ENCODE data around the gene FGF19.
"Not testable (repeated sequence)": the region's sequence is repeated elsewhere in the genome, so short reads cannot be mapped to it uniquely, and the experiment has no call there.

The FGF19 gene

GRCh38 chr11:69716891-69717747, 13.3 kb upstream of the FGF19 start:
- no peak for DNase-seq

- DNase-seq: no peak
Measured at GRCh38 chr11:69716099-69716498, 12.3 kb upstream of the FGF19 start.

DNA sequence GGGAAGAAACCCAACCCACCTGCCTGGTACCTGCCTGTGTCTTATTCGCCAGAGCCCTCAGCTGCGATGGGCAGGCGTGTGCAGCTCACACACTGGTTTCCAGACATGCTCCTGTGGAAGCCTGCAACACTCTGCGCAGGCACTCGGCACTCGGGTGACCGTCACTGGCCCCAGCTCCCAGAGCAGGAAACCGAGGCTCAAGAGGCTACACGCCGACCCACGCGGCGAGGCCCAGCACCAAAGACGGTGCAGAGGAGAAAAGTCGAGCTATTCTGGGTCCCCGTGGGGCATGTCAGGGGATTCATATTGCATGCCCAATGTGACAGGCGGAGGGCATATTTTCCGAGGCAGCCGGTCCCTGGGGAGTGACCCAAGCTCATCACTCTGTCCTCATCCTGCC, 11.6 kb upstream of the FGF19 start:
- DNase-seq: no peak

DNA sequence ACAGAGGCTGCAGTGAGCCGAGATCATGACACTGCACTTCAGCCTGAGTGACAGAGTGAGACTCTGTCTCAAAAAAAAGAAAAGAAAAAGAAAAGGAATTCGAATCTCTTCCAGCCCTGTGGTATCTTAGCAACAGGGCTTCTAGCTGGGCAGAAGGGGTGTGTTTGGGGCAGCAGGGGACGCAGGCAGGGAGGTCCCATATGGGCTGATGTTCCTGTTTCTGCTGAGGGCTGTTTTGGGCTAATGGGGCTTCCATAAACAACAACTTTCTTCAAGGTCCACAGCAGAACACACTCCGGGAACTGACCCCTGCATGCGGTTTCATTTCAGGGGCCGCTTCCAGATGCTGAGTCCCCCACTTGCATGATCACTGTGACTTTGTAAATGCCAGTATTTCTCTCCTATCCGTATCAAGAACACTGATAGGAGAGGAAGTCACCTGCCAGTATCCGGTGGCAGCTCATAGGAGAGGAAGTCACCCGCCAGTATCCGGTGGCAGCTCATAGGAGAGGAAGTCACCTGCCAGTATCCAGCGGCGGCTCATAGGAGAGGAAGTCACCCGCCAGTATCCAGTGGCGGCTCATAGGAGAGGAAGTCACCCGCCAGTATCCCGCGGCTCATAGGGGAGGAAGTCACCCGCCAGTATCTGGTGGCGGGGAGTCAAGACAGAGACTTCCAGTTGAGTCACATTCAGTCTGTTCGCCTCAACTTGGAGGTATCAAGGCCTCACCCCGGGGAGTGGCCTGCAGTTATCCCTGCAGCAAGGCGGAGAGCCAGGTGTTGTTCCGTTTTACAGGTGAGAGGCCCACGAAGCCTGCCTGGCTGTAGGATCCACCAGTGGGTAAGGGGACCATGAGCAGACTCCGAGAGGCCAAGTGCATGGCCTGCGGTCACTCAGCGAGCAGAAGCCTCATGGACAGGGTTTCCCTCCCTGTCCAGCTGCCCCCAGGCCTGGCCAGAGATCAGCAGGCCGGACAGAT, 8.3 kb upstream of the FGF19 start:
- no peak for DNase-seq

GRCh38 chr11:69708736-69709401, 5.0 kb upstream of the FGF19 start:
- DNase-seq: no peak

DNA sequence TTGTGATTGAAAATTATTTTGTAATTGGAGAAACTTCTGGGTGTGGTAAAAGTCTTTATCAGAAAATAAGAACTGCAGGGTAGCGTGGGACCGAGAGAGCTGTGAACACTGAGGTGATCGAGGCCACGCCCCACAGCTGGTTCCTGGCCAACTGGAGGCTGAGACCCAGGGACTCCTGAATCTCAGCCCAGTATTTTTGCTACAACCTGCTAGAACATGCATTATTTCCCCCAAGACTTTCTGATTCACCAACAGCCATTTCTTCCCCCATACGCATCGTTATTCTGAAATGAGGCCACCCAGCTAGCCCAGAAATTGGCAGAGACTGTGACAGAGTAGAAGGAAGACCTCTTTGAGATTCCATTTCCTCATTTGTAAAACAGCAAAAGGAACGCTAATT, 3.4 kb upstream of the FGF19 start:
- no peak for DNase-seq

- DNase-seq: no peak
Measured at GRCh38 chr11:69705901-69706787, 2.3 kb upstream of the FGF19 start.

GRCh38 chr11:69705351-69705811, 1.6 kb upstream of the FGF19 start:
- no peak for DNase-seq

DNA sequence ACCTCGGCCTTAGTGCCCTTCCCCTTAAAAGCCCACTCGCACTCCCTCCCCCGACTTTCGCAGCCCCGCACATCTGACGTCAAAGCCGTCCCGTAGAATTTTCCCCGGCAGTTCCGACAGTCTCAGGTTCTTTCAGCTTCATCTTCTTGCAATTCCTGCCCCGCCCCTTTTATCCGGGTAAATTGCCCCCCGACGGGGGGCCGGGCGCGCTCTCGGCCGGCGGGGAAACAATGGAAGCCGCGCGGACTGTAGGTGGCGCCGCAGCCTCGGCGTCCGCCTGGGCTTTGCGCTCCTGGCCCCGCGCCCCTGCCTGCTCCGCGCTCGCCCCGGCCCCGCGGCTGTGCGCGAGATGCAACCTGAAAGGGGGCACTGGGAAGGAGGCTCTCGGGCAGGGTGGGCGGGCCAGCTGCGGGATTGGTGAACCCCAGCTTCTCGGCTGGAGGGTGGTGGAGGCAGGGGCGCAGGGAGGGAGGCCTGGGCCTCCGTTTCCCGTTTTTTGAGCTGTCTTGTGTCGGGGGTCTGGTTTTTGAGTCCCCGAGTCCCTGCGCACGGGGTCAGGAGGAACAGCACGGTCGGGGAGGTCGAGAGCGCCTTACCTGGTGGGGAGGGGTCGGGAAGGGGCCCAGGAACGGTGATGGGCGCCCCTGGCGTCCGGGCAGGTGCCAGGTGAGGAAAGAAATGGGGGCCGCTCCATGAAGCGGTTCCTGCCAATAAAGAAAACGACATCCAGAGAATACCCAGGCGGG, 859 bp upstream of the FGF19 start:
- no peak for DNase-seq

DNA sequence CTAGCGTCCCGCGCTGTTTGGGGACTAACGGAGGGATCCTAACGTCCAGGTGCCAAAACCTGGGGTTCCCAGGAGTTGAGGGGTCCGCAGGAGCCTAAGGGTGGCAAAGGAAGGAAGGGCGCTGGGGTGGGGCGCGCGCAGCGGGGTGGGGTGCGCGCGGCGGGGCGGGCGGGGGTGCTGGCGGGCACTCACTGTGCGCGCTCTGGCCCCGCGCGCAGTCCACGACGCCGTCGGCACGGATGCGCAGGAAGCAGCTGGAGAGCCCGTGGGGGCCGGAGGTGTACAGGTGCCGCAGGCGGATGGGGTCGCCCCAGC, 412 bp downstream of the FGF19 start:
- DNase-seq: no peak

GRCh38 chr11:69702769-69703452, 911 bp downstream of the FGF19 start:
- no peak for DNase-seq

DNA sequence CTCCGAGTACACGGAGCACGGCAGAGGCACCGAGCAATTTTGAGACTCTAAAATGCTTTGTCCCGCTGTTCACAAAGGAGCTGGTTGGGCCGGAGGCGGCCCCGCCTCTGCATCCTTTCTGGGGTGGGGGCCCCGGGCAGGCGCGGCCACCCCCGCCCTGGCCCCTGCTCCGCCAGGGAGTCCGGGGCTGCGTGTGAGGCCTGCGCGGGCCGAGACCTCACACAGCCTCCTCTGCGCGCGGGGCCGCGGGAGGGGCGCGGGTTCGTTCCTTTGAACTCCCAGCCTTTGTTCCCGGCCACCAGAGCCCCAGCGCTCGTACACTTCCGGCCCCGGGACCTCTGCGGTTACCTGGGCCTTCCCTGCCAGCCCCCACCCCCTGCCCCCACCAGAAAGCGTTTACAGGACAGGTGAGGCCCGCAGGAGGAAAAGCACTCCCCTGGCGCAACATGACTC, 1.6 kb downstream of the FGF19 start:
- no peak for DNase-seq

DNA sequence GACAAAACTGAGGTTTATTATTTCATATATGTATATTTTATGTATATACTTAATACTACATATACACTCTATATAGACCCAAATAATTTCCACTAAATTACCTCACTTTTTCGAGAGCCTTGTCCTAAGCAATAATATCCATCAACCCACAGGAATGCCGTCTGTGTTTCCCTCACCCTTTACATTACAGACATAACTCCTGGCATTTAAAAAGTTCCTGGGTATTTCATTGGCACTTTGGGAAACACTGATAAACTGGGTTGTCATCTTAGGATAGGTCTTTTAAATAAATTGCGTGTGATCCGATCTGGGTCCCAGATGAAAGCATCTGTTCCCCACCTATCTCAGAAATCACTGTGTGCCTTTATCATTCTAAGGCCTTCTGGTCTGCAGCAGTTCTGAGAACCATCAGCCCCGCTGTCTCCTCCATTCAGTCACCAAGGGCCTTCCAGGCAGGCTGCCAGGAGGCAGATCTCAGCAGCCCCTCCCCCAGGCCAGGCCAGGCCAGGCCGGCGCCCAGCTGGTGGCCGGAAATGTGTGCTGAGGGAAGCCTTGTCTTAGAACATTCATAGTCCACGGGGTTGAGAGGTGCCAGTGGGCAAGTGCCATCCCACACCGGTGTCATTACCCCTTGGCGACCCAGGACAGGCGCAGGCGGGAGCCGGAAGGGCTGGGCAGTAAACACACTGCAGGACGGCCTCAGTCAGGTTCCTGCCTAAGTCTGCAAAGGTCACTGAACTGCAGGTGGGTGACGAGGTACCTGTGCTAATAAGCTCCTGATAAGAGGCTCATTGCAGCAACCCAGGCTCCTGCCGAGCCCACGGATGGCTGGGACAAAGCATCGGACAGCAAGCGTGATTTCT, 3.3 kb downstream of the FGF19 start:
- no peak for DNase-seq

GRCh38 chr11:69699213-69699612, 4.6 kb downstream of the FGF19 start:
- no peak for DNase-seq

DNA sequence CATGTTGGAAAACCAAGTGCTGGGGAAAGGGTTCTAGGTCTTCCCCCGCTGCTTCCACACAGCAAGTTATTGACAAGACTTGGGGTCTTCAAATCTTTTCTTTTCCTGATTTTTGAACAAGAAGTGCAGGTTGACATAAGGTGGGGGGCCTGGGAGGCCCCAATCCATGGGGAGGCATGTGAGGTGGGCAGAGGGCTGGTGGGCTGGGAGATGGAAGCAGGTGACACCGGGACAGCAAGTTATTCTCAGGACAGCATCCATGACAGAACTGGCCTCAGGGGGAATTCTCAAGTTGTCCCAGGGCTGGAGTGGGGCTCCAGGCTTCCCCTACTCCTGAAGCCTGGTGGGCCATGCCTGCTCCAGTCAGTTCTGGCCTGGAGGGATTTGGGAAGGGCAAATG, 5.5 kb downstream of the FGF19 start:
- no peak for DNase-seq

- DNase-seq: no peak
Measured at GRCh38 chr11:69697861-69698260, 6.0 kb downstream of the FGF19 start.

DNA sequence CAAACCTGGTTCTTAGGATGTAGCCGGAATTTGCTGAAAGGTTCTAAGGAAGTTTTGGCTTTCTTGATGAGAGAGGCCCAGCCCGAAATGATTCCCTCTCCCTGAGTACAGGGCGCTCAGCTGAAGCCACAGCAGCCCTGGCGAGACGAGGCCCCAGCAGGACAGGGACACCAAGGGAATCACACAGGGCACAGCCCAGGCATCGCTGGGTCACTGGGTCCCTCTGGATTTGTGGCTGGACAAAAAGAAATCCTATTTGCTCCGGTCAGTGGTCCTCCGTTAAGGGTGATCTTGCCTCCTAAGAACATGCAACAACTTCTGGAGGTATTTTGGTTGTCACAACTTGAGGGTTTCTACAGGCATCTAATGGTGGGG, 6.4 kb downstream of the FGF19 start:
- no peak for DNase-seq

DNA sequence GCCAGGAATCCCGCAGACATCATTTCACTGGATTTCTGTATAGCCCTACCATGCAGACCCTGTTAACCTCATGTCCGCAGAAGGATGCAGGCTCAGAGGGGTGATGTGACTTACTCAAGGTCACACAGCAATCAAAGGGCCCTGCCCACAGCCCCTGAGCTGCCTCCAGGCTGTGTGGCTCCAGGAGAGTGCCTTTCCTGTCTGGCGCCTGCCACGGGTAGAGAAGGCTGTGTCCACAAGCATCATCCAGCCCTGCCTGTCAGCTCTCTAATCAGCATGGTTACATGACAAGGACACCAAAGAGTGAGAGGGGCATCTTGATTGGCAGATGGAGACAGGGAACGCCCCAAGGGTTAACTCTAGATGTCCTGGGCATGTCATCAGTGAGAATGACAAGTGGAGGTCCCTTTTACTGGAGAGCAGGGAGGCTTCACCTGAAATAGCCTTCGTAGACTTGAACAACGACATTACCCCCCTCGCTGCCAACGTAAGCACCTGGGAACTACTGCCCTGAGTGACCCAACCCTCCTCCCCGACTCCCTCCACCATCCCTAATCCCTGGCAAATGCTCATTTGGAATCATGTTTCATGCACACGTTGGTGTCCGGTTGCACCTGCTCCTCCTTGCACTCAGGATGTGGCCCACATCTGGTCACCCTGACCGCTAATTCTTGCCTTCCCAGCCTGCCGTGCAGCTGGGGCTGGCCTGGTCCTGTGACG, 6.9 kb downstream of the FGF19 start:
- DNase-seq: no peak

GRCh38 chr11:69695995-69696394, 7.8 kb downstream of the FGF19 start:
- DNase-seq: not testable (repeated sequence)
